Retinal pigment epithelial cell (primary cell): ENCODE measurements around the gene PPP2R5B.

Source experiments
- DNase-seq: peaks from one replicate; pipeline ENCODE4 v3.0.0-alpha.2; 2010; ENCODE audit warnings: low read depth
- H3K4me3 ChIP-seq: 2 replicates; pipeline ENCODE4 v1.5.1; 2011; ENCODE audit warnings: mild to moderate bottlenecking, low read length, control low read depth, moderate library complexity
- CTCF ChIP-seq: conservative IDR thresholded peaks from 2 replicates; pipeline ENCODE4 v1.5.1; 2011; ENCODE audit warnings: low read depth, low read length, control low read depth, inconsistent platforms

Gene PPP2R5B

GRCh38 chr11:64894070-64894811 lies 30.2 kb upstream of the PPP2R5B start:
- peak; percentile 92 for TF ChIP-seq CTCF
- no peak for DNase-seq
- H3K4me3 ChIP-seq: no peak overlapping the region

- H3K4me3 ChIP-seq: no peak overlapping the region
- DNase-seq: no peak
- TF ChIP-seq CTCF: no peak
Observed at GRCh38 chr11:64894812-64895452, 29.6 kb upstream of the PPP2R5B start.

GRCh38 chr11:64896448-64897022 lies 28.0 kb upstream of the PPP2R5B start:
- DNase-seq: no peak
- no peak overlapping the region for H3K4me3 ChIP-seq
- no peak for TF ChIP-seq CTCF

- TF ChIP-seq CTCF: no peak
- no peak for DNase-seq
- no peak overlapping the region for H3K4me3 ChIP-seq
Observed at GRCh38 chr11:64897381-64898075, 27.0 kb upstream of the PPP2R5B start.

GRCh38 chr11:64898076-64898445 lies 26.4 kb upstream of the PPP2R5B start:
- TF ChIP-seq CTCF: no peak
- DNase-seq: no peak

GRCh38 chr11:64898541-64898940 lies 25.9 kb upstream of the PPP2R5B start:
- H3K4me3 ChIP-seq: no peak overlapping the region
- no peak for TF ChIP-seq CTCF

More at GRCh38 chr11:64898076-64898445, 26.4 kb upstream of the PPP2R5B start:
- no peak overlapping the region for H3K4me3 ChIP-seq

More at GRCh38 chr11:64898541-64898940, 25.9 kb upstream of the PPP2R5B start:
- no peak for DNase-seq
